Hepatocyte (in vitro differentiated cells): ENCODE results near the gene PTPN9. TPM values are rescaled to one million over a fixed set of nuclear protein-coding genes. Genes with fewer than 3 reads are reported as not detected.
"Not testable (repeated sequence)": the region's sequence is repeated elsewhere in the genome, so short reads cannot be mapped to it uniquely, and the experiment has no call there.

Source experiments
- DNase-seq: peaks from one replicate; pipeline ENCODE4 v3.0.0-alpha.2; 2016; ENCODE audit warnings: low spot score
- H2AFZ ChIP-seq: fragments of 200-600 bp; sonication (generic); 2 replicates; pipeline ENCODE4 v1.6.0; 2016; ENCODE audit warnings: antibody characterized with exemption, mild to moderate bottlenecking
- H3K27ac ChIP-seq: fragments of 200-600 bp; sonication (generic); 2 replicates; pipeline ENCODE4 v1.5.1; 2016; ENCODE audit warnings: mild to moderate bottlenecking
- H3K27me3 ChIP-seq: fragments of 200-600 bp; sonication (generic); 2 replicates; pipeline ENCODE4 v1.6.1; 2016
- H3K36me3 ChIP-seq: fragments of 200-600 bp; sonication (generic); replicated peaks from 2 replicates; pipeline ENCODE4 v1.5.1; 2016; ENCODE audit warnings: low read depth; ENCODE audit not compliant: insufficient read depth
- H3K4me1 ChIP-seq: fragments of 200-600 bp; sonication (generic); 2 replicates; pipeline ENCODE4 v1.5.1; 2016; ENCODE audit warnings: mild to moderate bottlenecking, moderate library complexity; ENCODE audit not compliant: insufficient read depth
- H3K4me2 ChIP-seq: fragments of 200-600 bp; sonication (generic); 2 replicates; pipeline ENCODE4 v1.6.0; 2016
- H3K4me3 ChIP-seq: fragments of 200-600 bp; sonication (generic); 2 replicates; pipeline ENCODE4 v1.5.1; 2016; ENCODE audit warnings: mild to moderate bottlenecking
- H3K79me2 ChIP-seq: fragments of 200-600 bp; sonication (generic); 2 replicates; pipeline ENCODE4 v1.6.0; 2017; ENCODE audit warnings: mild to moderate bottlenecking
- H3K9me2 ChIP-seq: fragments of 200-600 bp; sonication (generic); replicated peaks from 2 replicates; pipeline ENCODE4 v1.6.0; 2017; ENCODE audit warnings: mild to moderate bottlenecking; ENCODE audit not compliant: insufficient read depth
- H3K9me3 ChIP-seq: fragments of 200-600 bp; sonication (generic); 2 replicates; pipeline ENCODE4 v1.5.1; 2016; ENCODE audit warnings: low read depth, mild to moderate bottlenecking
- H4K20me1 ChIP-seq: fragments of 200-600 bp; sonication (generic); 2 replicates; pipeline ENCODE4 v1.6.0; 2016; ENCODE audit warnings: mild to moderate bottlenecking; ENCODE audit not compliant: insufficient read depth, poor library complexity, severe bottlenecking
- CTCF ChIP-seq: fragments of 200-600 bp; sonication (generic); IDR thresholded peaks from 2 replicates; pipeline ENCODE4 v1.5.1; 2016; ENCODE audit warnings: antibody characterized with exemption, mild to moderate bottlenecking; ENCODE audit not compliant: poor library complexity
- EZH2 ChIP-seq: fragments of 200-600 bp; sonication (generic); IDR thresholded peaks from 2 replicates; pipeline ENCODE4 v1.6.1; 2016; ENCODE audit warnings: antibody characterized with exemption, mild to moderate bottlenecking, borderline replicate concordance
- EZH2phosphoT487 ChIP-seq: fragments of 200-600 bp; sonication (generic); IDR thresholded peaks from one replicate; pipeline ENCODE4 v1.6.1; 2018; ENCODE audit warnings: antibody characterized with exemption, mild to moderate bottlenecking, low read depth, moderate library complexity; ENCODE audit not compliant: unreplicated experiment, severe bottlenecking
- WGBS: methylation state at CpG from one replicate; pipeline ENCODE4 v1.1.6; 2016; ENCODE audit warnings: low lambda C conversion rate; ENCODE audit errors: missing lambda C conversion rate; 5-methylcytosine and 5-hydroxymethylcytosine counted together
- polyA plus RNA-seq: library from polyadenylated mRNA; unstranded; fragments of >200 nt; fragmentation: Nextera tagmentation; extraction: Ambion mirVana; gene quantifications from 2 replicates; pipeline ENCODE4 v1.2.1, GENCODE V29; 2016
- total RNA-seq: library from RNA; depleted of rRNA; stranded (reverse); fragments of >200 nt; gene quantifications from 2 replicates; pipeline ENCODE4 v1.2.3, GENCODE V29; 2014

The PTPN9 gene
- total and polyA plus RNA-seq, 2 experiments from 2014 or later = 23.3 to 24.0 TPM

GRCh38 chr15:75530169-75530568 lies 48.9 kb downstream of the PTPN9 start:
- Histone ChIP-seq H3K27ac (no peak overlapping the region), H3K79me2 (peaks cover 79% of the 10 kb centered on the region), H3K4me1 (no peaks in the 10 kb centered on the region), H4K20me1 (peaks cover 13% of the 10 kb centered on the region), H2AFZ (no peak overlapping the region), H3K9me3 (no peaks in the 10 kb centered on the region), H3K4me2 (no peak overlapping the region), H3K9me2 (no peaks in the 10 kb centered on the region), H3K36me3 (no peaks in the 10 kb centered on the region), H3K27me3 (no peaks in the 10 kb centered on the region), H3K4me3 (no peak overlapping the region)
- no peak for TF ChIP-seq CTCF
- 99% methylated on average over 4 of the region's 4 CpGs for WGBS
- DNase-seq = no peak

GRCh38 chr15:75525756-75526155 lies 53.4 kb downstream of the PTPN9 start:
- not testable (repeated sequence) for H3K9me3 ChIP-seq, H2AFZ ChIP-seq, H3K36me3 ChIP-seq, DNase-seq, H3K9me2 ChIP-seq, H3K4me3 ChIP-seq, H3K4me1 ChIP-seq, H4K20me1 ChIP-seq, H3K27ac ChIP-seq, H3K27me3 ChIP-seq, H3K4me2 ChIP-seq
- peaks cover 46% of the 10 kb centered on the region for H3K79me2 ChIP-seq
- 70% methylated on average over 3 of the region's 3 CpGs for WGBS

- Histone ChIP-seq H3K79me2 (peaks cover 25% of the 10 kb centered on the region), H3K27ac (no peak overlapping the region), H3K9me3 (no peaks in the 10 kb centered on the region), H3K4me1 (no peaks in the 10 kb centered on the region), H2AFZ (no peak overlapping the region), H4K20me1 (no peaks in the 10 kb centered on the region), H3K27me3 (no peaks in the 10 kb centered on the region), H3K4me2 (no peak overlapping the region), H3K4me3 (no peak overlapping the region), H3K36me3 (no peaks in the 10 kb centered on the region), H3K9me2 (no peaks in the 10 kb centered on the region)
- DNase-seq = no peak
- 96% methylated on average over 2 of the region's 2 CpGs for WGBS
- no peak for TF ChIP-seq EZH2
- no peak for TF ChIP-seq EZH2phosphoT487
- no peak for TF ChIP-seq CTCF
Measured at GRCh38 chr15:75523011-75523410, 56.1 kb downstream of the PTPN9 start.

GRCh38 chr15:75517233-75517632 lies 61.9 kb downstream of the PTPN9 start:
- H3K27ac ChIP-seq = peak overlapping the region; percentile 28
- H2AFZ ChIP-seq = no peak overlapping the region
- no peak overlapping the region for H3K4me2 ChIP-seq

More at GRCh38 chr15:75517233-75517632, 61.9 kb downstream of the PTPN9 start:
- Histone ChIP-seq H3K9me3 (no peaks in the 10 kb centered on the region), H3K9me2 (no peaks in the 10 kb centered on the region), H4K20me1 (no peaks in the 10 kb centered on the region), H3K36me3 (no peaks in the 10 kb centered on the region), H3K27me3 (no peaks in the 10 kb centered on the region), H3K4me3 (no peak overlapping the region), H3K79me2 (no peaks in the 10 kb centered on the region), H3K4me1 (no peaks in the 10 kb centered on the region)
- DNase-seq = no peak
- TF ChIP-seq CTCF (no peak), EZH2phosphoT487 (no peak), EZH2 (no peak)
- 73% methylated on average over 1 of the region's 1 CpG for WGBS
